Activated T-cell treated with anti-CD3 and anti-CD28 coated beads, Interleukin-2, amount 50 U/mL, for 72 hours (primary cell): ENCODE measurements around the gene ACTL8. TPM values are rescaled to one million over a fixed set of nuclear protein-coding genes. Genes with fewer than 3 reads are reported as not detected.

Experiments
- ATAC-seq, 2 donors: fragments of 150-1000 bp; cut with Tn5 transposase; replicated peaks in 1 of 2; 2 replicates each; pipeline ENCODE4 v1.10.0; 2021; ENCODE audit warnings: moderate library complexity in 2 of 2, mild to moderate bottlenecking in 1 of 2
- DNase-seq, 2 donors: peaks; one replicate each; pipeline ENCODE4 v3.0.0; 2021 to 2022; ENCODE audit warnings: mixed read lengths in 1 of 2
- H3K27ac Mint-ChIP-seq: one replicate; pipeline ENCODE4 v1.8.0; 2022; ENCODE audit warnings: mild to moderate bottlenecking, moderate library complexity, mixed read lengths
- H3K27me3 Mint-ChIP-seq: one replicate; pipeline ENCODE4 v1.8.0; 2022; ENCODE audit warnings: low read depth, mixed read lengths
- H3K36me3 Mint-ChIP-seq, 2 donors: one replicate each; pipeline ENCODE4 v1.8.0; 2022; ENCODE audit warnings: mixed read lengths in 2 of 2, mild to moderate bottlenecking in 1 of 2; ENCODE audit not compliant: insufficient read depth in 2 of 2
- H3K4me1 Mint-ChIP-seq: one replicate; pipeline ENCODE4 v1.8.0; 2022; ENCODE audit warnings: low read depth, mixed read lengths
- H3K4me3 Mint-ChIP-seq, 2 donors: one replicate each; pipeline ENCODE4 v1.8.0; 2022; ENCODE audit warnings: mild to moderate bottlenecking in 2 of 2, mixed read lengths in 2 of 2, moderate library complexity in 2 of 2
- H3K9me3 Mint-ChIP-seq, 2 donors: one replicate each; pipeline ENCODE4 v1.8.0; 2022; ENCODE audit warnings: mixed read lengths in 2 of 2
- total RNA-seq, 2 donors: library from RNA; stranded (reverse); gene quantifications; one replicate each; pipeline ENCODE4 v1.2.3, GENCODE V29; 2022

Gene ACTL8, protein sequence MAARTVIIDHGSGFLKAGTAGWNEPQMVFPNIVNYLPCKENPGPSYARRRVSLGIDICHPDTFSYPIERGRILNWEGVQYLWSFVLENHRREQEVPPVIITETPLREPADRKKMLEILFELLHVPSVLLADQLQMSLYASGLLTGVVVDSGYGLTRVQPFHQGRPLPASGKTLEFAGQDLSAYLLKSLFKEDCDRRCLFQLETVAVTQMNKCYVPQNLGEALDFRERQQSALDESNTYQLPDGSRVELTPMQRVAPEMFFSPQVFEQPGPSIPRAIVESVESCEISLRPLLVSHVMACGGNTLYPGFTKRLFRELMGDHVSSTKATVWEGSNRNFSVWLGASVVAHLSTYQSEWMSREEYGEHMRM
- total RNA-seq, result not detected

DNA sequence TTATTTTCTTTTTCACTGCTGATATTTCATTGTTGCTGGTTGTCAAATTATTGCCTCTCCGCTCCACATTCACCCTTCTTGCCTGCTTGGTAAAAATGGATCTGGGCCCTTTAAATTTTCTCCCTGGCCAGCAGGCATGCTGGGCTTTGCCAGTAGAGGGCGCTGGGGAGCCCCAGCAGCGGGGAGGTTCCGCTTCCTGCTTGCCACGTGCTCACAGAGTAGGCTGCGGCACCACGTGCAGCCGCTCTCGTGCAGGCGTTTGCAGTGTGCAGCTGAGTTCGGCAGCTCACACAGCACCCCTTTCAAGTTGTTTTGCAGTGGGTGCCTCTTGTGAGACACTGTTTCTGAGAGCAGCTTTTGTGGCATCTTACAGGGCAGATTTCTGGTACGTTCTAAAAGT is at the start of gene ACTL8:
TSS of gene ACTL8 (plus strand) at position 214 of the 400 bp plus-strand sequence. CDS start 67,676 bp downstream, outside the sequence.
- no peaks in the 10 kb centered on the region for H3K27me3 Mint-ChIP-seq
- H3K9me3 Mint-ChIP-seq, result peaks cover 23 to 31% of the 10 kb centered on the region in 2 donors
- H3K27ac Mint-ChIP-seq, result no peak within 1 kb of the TSS
- ATAC-seq (no peak), DNase-seq (no peak)
- no peaks in the 10 kb centered on the region for H3K4me1 Mint-ChIP-seq
- H3K4me3 Mint-ChIP-seq, result no peak within 1 kb of the TSS
- peaks cover 18 to 34% of the 10 kb centered on the region in 2 donors for H3K36me3 Mint-ChIP-seq

- no peak for ATAC-seq
- Mint-ChIP-seq H3K27ac (no peak overlapping the region), H3K4me1 (no peaks in the 10 kb centered on the region), H3K9me3 (no peaks in the 10 kb centered on the region), H3K36me3 (no peaks in the 10 kb centered on the region), H3K4me3 (no peak overlapping the region), H3K27me3 (no peaks in the 10 kb centered on the region)
- DNase-seq, result no peak
These were observed 48.7 kb upstream of the ACTL8 start for GRCh38 chr1:17706445-17706844.

- no peak overlapping the region for H3K4me3 Mint-ChIP-seq
- H3K9me3 Mint-ChIP-seq, result no peaks in the 10 kb centered on the region
- DNase-seq, result no peak
- no peaks in the 10 kb centered on the region for H3K27me3 Mint-ChIP-seq
- no peak for ATAC-seq
- no peaks in the 10 kb centered on the region for H3K4me1 Mint-ChIP-seq
- no peaks in the 10 kb centered on the region for H3K36me3 Mint-ChIP-seq
- H3K27ac Mint-ChIP-seq, result no peak overlapping the region
These were observed 45.2 kb upstream of the ACTL8 start for GRCh38 chr1:17709981-17710380.

DNA sequence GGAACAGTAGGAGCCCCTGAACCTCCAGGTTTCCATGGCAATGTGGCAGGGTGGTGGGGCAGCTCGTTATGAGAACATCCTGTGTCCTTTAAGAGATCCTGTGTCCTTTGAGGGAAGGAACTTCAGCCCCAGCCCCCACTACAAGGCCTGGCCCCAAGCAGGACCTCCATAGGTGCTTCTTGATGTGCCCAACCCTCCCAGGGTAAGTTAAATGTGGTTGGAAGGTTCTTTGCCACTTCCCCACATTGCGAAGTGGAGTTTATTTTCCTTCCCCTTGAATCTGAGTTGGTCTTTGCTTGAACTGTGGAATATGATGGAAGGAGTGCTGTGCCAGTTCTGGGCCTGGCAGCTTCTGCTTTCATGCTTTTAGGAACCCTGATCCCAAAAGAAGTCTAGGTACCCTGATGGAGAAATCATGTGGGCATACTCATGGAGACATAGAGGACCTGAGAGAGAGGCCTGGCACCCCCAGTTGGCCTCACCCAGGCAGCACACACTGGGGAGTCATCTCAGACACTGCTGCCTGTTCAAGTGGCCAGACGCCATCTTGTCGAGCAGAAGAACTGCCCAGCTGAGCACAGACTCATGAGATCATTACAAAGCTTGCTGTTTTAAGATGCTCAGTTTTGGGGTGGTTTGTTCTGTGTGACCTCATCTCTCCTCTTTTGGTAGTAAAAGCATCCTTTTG is 44.1 kb upstream of the ACTL8 start:
- H3K27me3 Mint-ChIP-seq, result no peaks in the 10 kb centered on the region
- no peak for DNase-seq
- no peaks in the 10 kb centered on the region for H3K36me3 Mint-ChIP-seq
- H3K9me3 Mint-ChIP-seq, result no peaks in the 10 kb centered on the region
- no peaks in the 10 kb centered on the region for H3K4me1 Mint-ChIP-seq
- no peak for ATAC-seq
- H3K27ac Mint-ChIP-seq, result no peak overlapping the region
- H3K4me3 Mint-ChIP-seq, result no peak overlapping the region

GRCh38 chr1:17711577-17711910 is 43.6 kb upstream of the ACTL8 start:
- H3K9me3 Mint-ChIP-seq, result no peaks in the 10 kb centered on the region
- no peak overlapping the region for H3K4me3 Mint-ChIP-seq
- no peaks in the 10 kb centered on the region for H3K27me3 Mint-ChIP-seq
- H3K36me3 Mint-ChIP-seq, result no peaks in the 10 kb centered on the region
- H3K27ac Mint-ChIP-seq, result no peak overlapping the region
- no peaks in the 10 kb centered on the region for H3K4me1 Mint-ChIP-seq
- no peak for DNase-seq
- no peak for ATAC-seq

GRCh38 chr1:17711941-17712340 is 43.2 kb upstream of the ACTL8 start:
- Mint-ChIP-seq H3K27me3 (no peaks in the 10 kb centered on the region), H3K4me3 (no peak overlapping the region), H3K4me1 (no peaks in the 10 kb centered on the region), H3K9me3 (no peaks in the 10 kb centered on the region), H3K27ac (no peak overlapping the region), H3K36me3 (no peaks in the 10 kb centered on the region)
- no peak for DNase-seq
- no peak for ATAC-seq

DNA sequence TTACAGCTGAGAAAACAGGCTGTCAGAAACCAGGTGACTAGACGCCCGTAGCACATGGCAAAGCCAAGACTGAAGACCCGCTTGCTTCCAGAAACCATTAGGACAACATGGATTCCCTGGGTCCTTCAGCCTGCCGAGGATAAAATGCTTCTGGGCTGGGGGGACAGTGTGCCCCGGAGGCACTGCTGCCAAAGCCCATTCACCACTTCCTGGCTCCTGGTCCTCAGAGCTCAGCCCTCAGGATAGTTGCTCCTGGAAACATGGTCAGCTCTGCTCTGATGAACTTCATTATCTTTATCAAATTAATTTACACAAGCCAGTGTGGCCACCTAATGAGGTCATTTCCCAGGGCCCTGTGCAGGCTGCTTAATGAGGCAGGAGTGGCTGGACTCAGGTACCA is 41.1 kb upstream of the ACTL8 start:
- no peak for ATAC-seq
- no peak overlapping the region for H3K27ac Mint-ChIP-seq
- DNase-seq, result no peak
- H3K36me3 Mint-ChIP-seq, result no peaks in the 10 kb centered on the region
- peaks cover 7% of the 10 kb centered on the region for H3K27me3 Mint-ChIP-seq
- no peaks in the 10 kb centered on the region for H3K4me1 Mint-ChIP-seq
- no peaks in the 10 kb centered on the region for H3K9me3 Mint-ChIP-seq
- H3K4me3 Mint-ChIP-seq, result no peak overlapping the region

- ATAC-seq (no peak), DNase-seq (no peak)
- no peak overlapping the region for H3K4me3 Mint-ChIP-seq
- H3K9me3 Mint-ChIP-seq, result no peaks in the 10 kb centered on the region
- H3K36me3 Mint-ChIP-seq, result no peaks in the 10 kb centered on the region
- peaks cover 7% of the 10 kb centered on the region for H3K27me3 Mint-ChIP-seq
- no peaks in the 10 kb centered on the region for H3K4me1 Mint-ChIP-seq
- no peak overlapping the region for H3K27ac Mint-ChIP-seq
These were observed 37.3 kb upstream of the ACTL8 start for GRCh38 chr1:17717594-17718535.

GRCh38 chr1:17719874-17720273 is 35.3 kb upstream of the ACTL8 start:
- no peak overlapping the region for H3K27ac Mint-ChIP-seq
- H3K27me3 Mint-ChIP-seq, result peaks cover 7% of the 10 kb centered on the region
- H3K9me3 Mint-ChIP-seq, result no peaks in the 10 kb centered on the region
- ATAC-seq, result no peak
- no peak overlapping the region for H3K4me3 Mint-ChIP-seq
- DNase-seq, result no peak
- no peaks in the 10 kb centered on the region for H3K36me3 Mint-ChIP-seq
- H3K4me1 Mint-ChIP-seq, result no peaks in the 10 kb centered on the region

DNA sequence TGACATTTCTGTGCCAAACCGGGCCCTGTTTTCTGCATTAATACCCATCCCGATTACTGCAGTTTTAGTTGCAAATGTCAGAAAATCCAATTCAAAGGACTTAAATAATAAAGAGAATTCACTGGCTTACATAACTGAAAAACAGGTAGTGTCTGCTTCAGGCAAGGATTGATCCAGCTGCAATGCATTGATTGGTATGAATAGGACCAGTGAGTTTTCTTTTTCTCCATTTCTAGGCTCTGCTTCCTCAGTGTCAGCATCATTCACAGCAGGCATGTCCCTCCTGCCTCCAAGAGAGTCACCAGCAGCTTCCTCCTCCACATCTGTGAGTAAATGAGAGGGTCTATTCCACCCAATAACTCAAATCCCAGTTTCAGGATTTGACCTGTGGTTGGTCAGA is 33.7 kb upstream of the ACTL8 start:
- Mint-ChIP-seq H3K27ac (no peak overlapping the region), H3K36me3 (no peaks in the 10 kb centered on the region), H3K9me3 (no peaks in the 10 kb centered on the region), H3K4me1 (no peaks in the 10 kb centered on the region), H3K4me3 (no peak overlapping the region), H3K27me3 (peaks cover 7% of the 10 kb centered on the region)
- DNase-seq (no peak), ATAC-seq (no peak)

- Mint-ChIP-seq H3K36me3 (no peaks in the 10 kb centered on the region), H3K9me3 (no peaks in the 10 kb centered on the region), H3K27ac (no peak overlapping the region), H3K4me3 (no peak overlapping the region), H3K27me3 (peaks cover under 1% of the 10 kb centered on the region), H3K4me1 (no peaks in the 10 kb centered on the region)
- ATAC-seq, result no peak
- DNase-seq, result no peak
These were observed 31.4 kb upstream of the ACTL8 start for GRCh38 chr1:17723684-17724083.

- Mint-ChIP-seq H3K36me3 (peaks cover 0 to 1% of the 10 kb centered on the region in 2 donors), H3K9me3 (no peaks in the 10 kb centered on the region), H3K4me1 (no peaks in the 10 kb centered on the region), H3K27me3 (no peaks in the 10 kb centered on the region), H3K27ac (no peak overlapping the region), H3K4me3 (no peak overlapping the region)
- DNase-seq (no peak), ATAC-seq (no peak)
These were observed 31.0 kb upstream of the ACTL8 start for GRCh38 chr1:17724150-17724549.

DNA sequence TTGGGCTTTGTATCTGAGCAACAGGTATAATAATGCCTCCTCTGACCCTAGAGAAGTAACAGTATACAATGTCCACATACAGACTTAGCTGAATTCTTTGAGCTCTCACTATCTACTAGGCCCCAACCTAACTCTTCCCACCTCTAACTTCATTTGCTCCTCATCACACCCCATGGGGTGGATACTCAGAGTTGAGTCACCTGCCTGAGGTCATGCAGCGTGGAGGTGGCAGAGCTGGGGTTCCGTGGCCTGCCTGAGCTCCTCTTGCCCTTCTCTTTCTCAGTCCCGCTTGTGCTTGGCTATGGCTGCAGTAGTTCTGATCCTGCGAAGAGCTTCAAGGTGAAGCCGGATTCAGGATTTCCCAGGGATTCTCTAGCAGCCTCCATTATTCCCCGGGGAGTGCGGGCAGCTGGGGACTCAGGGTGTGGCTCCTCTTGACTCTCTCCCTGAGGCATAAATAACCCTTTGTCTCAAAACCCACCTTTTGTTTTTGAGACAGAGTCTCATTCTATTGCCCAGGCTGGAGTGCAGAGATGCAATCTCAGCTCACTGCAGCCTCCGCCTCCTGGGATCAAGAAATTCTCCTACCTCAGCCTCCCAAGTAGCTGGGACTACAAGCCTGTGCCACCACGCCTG is 29.9 kb upstream of the ACTL8 start:
- no peaks in the 10 kb centered on the region for H3K9me3 Mint-ChIP-seq
- peaks cover 0 to 1% of the 10 kb centered on the region in 2 donors for H3K36me3 Mint-ChIP-seq
- no peak for DNase-seq
- H3K27me3 Mint-ChIP-seq, result no peaks in the 10 kb centered on the region
- H3K4me1 Mint-ChIP-seq, result no peaks in the 10 kb centered on the region
- H3K4me3 Mint-ChIP-seq, result no peak overlapping the region
- H3K27ac Mint-ChIP-seq, result no peak overlapping the region
- no peak for ATAC-seq
